ENCODE results near the gene NPHP4.

The NPHP4 gene

DNA sequence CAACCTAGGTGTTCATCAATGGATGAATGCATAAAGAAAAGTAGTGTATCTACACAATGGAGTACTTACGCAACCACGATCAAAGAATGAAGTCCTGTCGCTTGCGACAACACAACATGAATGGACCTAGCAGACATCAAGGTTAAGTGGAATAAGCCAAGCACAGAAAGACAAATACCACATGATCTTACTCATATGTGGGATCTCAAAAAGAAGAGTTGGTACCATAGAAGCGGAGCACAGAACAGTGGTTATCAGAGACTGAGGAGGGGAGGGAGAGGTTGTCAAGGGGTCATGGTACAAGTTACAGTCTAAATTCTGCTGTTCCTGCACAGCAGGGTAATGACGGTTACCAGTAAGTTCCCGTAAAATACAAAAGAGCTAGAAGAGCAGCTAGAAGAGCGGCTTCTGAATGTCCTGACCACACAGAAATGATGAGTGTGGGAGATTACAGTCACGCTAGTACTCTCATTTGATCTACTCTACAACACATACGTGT lies 36.7 kb downstream of the NPHP4 start:
- ATAC-seq, result no peak
- TF ChIP-seq, protein P1, sequence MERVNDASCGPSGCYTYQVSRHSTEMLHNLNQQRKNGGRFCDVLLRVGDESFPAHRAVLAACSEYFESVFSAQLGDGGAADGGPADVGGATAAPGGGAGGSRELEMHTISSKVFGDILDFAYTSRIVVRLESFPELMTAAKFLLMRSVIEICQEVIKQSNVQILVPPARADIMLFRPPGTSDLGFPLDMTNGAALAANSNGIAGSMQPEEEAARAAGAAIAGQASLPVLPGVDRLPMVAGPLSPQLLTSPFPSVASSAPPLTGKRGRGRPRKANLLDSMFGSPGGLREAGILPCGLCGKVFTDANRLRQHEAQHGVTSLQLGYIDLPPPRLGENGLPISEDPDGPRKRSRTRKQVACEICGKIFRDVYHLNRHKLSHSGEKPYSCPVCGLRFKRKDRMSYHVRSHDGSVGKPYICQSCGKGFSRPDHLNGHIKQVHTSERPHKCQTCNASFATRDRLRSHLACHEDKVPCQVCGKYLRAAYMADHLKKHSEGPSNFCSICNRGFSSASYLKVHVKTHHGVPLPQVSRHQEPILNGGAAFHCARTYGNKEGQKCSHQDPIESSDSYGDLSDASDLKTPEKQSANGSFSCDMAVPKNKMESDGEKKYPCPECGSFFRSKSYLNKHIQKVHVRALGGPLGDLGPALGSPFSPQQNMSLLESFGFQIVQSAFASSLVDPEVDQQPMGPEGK (CRISPR knock-in tag; IDR thresholded peaks at IDR 0.05; ENCODE audit: borderline replicate concordance), result no peak
- TF ChIP-seq ZFP30 (CRISPR knock-in tag; IDR thresholded peaks at IDR 0.05) (no peak), CSDC2 (CRISPR knock-in tag; IDR thresholded peaks at IDR 0.05) (no peak), ZNF70 (CRISPR knock-in tag; IDR thresholded peaks at IDR 0.05) (no peak), OSR1 (CRISPR knock-in tag; IDR thresholded peaks at IDR 0.05) (no peak), PPARA (CRISPR knock-in tag; IDR thresholded peaks at IDR 0.05; ENCODE audit: borderline replicate concordance) (no peak), BACH2 (CRISPR knock-in tag; IDR thresholded peaks at IDR 0.05; ENCODE audit: borderline replicate concordance) (no peak), ISL1 (CRISPR knock-in tag; IDR thresholded peaks at IDR 0.05) (no peak), ZNF565 (CRISPR knock-in tag; conservative IDR thresholded peaks at IDR 0.05; ENCODE audit: low read depth) (no peak), SNAI2 (CRISPR knock-in tag; IDR thresholded peaks at IDR 0.05) (no peak), ZC3H10 (CRISPR knock-in tag; IDR thresholded peaks at IDR 0.05) (no peak), TOX (CRISPR knock-in tag; IDR thresholded peaks at IDR 0.05; ENCODE audit: borderline replicate concordance) (no peak), RARB (CRISPR knock-in tag; IDR thresholded peaks at IDR 0.05) (no peak)
- TF ChIP-seq, protein P2, sequence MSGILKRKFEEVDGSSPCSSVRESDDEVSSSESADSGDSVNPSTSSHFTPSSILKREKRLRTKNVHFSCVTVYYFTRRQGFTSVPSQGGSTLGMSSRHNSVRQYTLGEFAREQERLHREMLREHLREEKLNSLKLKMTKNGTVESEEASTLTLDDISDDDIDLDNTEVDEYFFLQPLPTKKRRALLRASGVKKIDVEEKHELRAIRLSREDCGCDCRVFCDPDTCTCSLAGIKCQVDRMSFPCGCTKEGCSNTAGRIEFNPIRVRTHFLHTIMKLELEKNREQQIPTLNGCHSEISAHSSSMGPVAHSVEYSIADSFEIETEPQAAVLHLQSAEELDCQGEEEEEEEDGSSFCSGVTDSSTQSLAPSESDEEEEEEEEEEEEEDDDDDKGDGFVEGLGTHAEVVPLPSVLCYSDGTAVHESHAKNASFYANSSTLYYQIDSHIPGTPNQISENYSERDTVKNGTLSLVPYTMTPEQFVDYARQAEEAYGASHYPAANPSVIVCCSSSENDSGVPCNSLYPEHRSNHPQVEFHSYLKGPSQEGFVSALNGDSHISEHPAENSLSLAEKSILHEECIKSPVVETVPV (CRISPR knock-in tag; IDR thresholded peaks at IDR 0.05), result no peak
- TF ChIP-seq, protein P3, sequence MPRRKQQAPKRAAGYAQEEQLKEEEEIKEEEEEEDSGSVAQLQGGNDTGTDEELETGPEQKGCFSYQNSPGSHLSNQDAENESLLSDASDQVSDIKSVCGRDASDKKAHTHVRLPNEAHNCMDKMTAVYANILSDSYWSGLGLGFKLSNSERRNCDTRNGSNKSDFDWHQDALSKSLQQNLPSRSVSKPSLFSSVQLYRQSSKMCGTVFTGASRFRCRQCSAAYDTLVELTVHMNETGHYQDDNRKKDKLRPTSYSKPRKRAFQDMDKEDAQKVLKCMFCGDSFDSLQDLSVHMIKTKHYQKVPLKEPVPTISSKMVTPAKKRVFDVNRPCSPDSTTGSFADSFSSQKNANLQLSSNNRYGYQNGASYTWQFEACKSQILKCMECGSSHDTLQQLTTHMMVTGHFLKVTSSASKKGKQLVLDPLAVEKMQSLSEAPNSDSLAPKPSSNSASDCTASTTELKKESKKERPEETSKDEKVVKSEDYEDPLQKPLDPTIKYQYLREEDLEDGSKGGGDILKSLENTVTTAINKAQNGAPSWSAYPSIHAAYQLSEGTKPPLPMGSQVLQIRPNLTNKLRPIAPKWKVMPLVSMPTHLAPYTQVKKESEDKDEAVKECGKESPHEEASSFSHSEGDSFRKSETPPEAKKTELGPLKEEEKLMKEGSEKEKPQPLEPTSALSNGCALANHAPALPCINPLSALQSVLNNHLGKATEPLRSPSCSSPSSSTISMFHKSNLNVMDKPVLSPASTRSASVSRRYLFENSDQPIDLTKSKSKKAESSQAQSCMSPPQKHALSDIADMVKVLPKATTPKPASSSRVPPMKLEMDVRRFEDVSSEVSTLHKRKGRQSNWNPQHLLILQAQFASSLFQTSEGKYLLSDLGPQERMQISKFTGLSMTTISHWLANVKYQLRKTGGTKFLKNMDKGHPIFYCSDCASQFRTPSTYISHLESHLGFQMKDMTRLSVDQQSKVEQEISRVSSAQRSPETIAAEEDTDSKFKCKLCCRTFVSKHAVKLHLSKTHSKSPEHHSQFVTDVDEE (CRISPR knock-in tag; IDR thresholded peaks at IDR 0.05), result no peak

DNA sequence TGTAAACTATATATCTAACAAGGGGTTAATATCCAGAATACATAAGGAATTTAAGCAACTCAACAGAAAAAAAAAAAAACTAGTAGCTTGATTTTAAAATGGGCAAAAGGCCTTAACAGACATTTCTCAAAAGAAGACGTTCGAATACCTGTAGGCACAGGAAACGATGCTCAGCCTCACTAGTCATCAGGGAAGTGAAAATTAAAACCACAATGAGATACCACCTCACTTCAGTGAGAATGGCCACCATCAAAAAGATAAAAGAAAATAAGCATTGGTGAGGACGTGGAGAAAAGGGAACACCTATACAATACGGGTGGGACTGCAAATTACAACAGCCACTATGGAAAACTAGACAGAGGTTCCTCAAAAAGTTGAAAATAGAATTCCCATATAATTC lies 37.3 kb downstream of the NPHP4 start:
- TF ChIP-seq PPARA (CRISPR knock-in tag; IDR thresholded peaks at IDR 0.05; ENCODE audit: borderline replicate concordance) (no peak), ZNF70 (CRISPR knock-in tag; IDR thresholded peaks at IDR 0.05) (no peak), GLIS3 (CRISPR knock-in tag; IDR thresholded peaks at IDR 0.05) (no peak), TOX (CRISPR knock-in tag; IDR thresholded peaks at IDR 0.05; ENCODE audit: borderline replicate concordance) (no peak), ZNF8 (CRISPR knock-in tag; IDR thresholded peaks at IDR 0.05) (no peak), ESRRG (CRISPR knock-in tag; IDR thresholded peaks at IDR 0.05) (no peak), TCF4 (CRISPR knock-in tag; IDR thresholded peaks at IDR 0.05; ENCODE audit: borderline replicate concordance) (no peak), ZFP3 (CRISPR knock-in tag; IDR thresholded peaks at IDR 0.05) (no peak), ARNTL (CRISPR knock-in tag; IDR thresholded peaks at IDR 0.05; ENCODE audit: borderline replicate concordance, low read depth) (no peak), OSR1 (CRISPR knock-in tag; IDR thresholded peaks at IDR 0.05) (no peak), SNAI2 (CRISPR knock-in tag; IDR thresholded peaks at IDR 0.05) (no peak), CSDC2 (CRISPR knock-in tag; IDR thresholded peaks at IDR 0.05) (no peak), RARB (CRISPR knock-in tag; IDR thresholded peaks at IDR 0.05) (no peak), ZFP30 (CRISPR knock-in tag; IDR thresholded peaks at IDR 0.05) (no peak), ISL1 (CRISPR knock-in tag; IDR thresholded peaks at IDR 0.05) (no peak), BACH2 (CRISPR knock-in tag; IDR thresholded peaks at IDR 0.05; ENCODE audit: borderline replicate concordance) (no peak), ZC3H10 (CRISPR knock-in tag; IDR thresholded peaks at IDR 0.05) (no peak)
- TF ChIP-seq, protein P2 (CRISPR knock-in tag; IDR thresholded peaks at IDR 0.05), result no peak
- TF ChIP-seq, protein P4, sequence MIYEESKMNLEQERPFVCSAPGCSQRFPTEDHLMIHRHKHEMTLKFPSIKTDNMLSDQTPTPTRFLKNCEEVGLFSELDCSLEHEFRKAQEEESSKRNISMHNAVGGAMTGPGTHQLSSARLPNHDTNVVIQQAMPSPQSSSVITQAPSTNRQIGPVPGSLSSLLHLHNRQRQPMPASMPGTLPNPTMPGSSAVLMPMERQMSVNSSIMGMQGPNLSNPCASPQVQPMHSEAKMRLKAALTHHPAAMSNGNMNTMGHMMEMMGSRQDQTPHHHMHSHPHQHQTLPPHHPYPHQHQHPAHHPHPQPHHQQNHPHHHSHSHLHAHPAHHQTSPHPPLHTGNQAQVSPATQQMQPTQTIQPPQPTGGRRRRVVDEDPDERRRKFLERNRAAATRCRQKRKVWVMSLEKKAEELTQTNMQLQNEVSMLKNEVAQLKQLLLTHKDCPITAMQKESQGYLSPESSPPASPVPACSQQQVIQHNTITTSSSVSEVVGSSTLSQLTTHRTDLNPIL (CRISPR knock-in tag; IDR thresholded peaks at IDR 0.05; ENCODE audit: low read depth), result no peak
- TF ChIP-seq, protein P5, sequence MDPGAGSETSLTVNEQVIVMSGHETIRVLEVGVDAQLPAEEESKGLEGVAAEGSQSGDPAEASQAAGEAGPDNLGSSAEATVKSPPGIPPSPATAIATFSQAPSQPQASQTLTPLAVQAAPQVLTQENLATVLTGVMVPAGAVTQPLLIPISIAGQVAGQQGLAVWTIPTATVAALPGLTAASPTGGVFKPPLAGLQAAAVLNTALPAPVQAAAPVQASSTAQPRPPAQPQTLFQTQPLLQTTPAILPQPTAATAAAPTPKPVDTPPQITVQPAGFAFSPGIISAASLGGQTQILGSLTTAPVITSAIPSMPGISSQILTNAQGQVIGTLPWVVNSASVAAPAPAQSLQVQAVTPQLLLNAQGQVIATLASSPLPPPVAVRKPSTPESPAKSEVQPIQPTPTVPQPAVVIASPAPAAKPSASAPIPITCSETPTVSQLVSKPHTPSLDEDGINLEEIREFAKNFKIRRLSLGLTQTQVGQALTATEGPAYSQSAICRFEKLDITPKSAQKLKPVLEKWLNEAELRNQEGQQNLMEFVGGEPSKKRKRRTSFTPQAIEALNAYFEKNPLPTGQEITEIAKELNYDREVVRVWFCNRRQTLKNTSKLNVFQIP (CRISPR knock-in tag; IDR thresholded peaks at IDR 0.05; ENCODE audit: borderline replicate concordance, low read depth), result no peak
- no peak for ATAC-seq
